NCI-H2171 (cell line): Measurements from ENCODE around the gene KRTAP12-1.
"Not testable (repeated sequence)": the region's sequence is repeated elsewhere in the genome, so short reads cannot be mapped to it uniquely, and the experiment has no call there.

Experiments
- DNase-seq: peaks from one replicate; lab custom pipeline; 2025; lab: John Stamatoyannopoulos, UW

The KRTAP12-1 gene

GRCh38 chr21:44697811-44698734 lies 16.1 kb upstream of the KRTAP12-1 start:
- no peak for DNase-seq

GRCh38 chr21:44697172-44697810 lies 15.3 kb upstream of the KRTAP12-1 start, which contains the start of gene KRTAP10-12:
Gene KRTAP10-12 (plus strand): TSS chr21:44697172. CDS start chr21:44697202, 30 bp downstream.
- DNase-seq, result not testable (repeated sequence)

GRCh38 chr21:44696572-44696971 lies 14.6 kb upstream of the KRTAP12-1 start:
- no peak for DNase-seq

- no peak for DNase-seq
Observed at GRCh38 chr21:44695641-44696040, 13.7 kb upstream of the KRTAP12-1 start.

- no peak for DNase-seq
Observed at GRCh38 chr21:44695184-44695583, 13.2 kb upstream of the KRTAP12-1 start.

- DNase-seq, result no peak
Observed at GRCh38 chr21:44694776-44695175, 12.8 kb upstream of the KRTAP12-1 start.

- DNase-seq, result no peak
Observed at GRCh38 chr21:44692798-44693512, 11.0 kb upstream of the KRTAP12-1 start.

GRCh38 chr21:44691686-44692085 lies 9.7 kb upstream of the KRTAP12-1 start:
- DNase-seq, result no peak

GRCh38 chr21:44689740-44690139 lies 7.8 kb upstream of the KRTAP12-1 start:
- not testable (repeated sequence) for DNase-seq

- DNase-seq, result peak; percentile 61
Observed at GRCh38 chr21:44687671-44688070, 5.7 kb upstream of the KRTAP12-1 start.

GRCh38 chr21:44686843-44687561 lies 5.0 kb upstream of the KRTAP12-1 start:
- DNase-seq, result no peak

GRCh38 chr21:44686000-44686781 lies 4.2 kb upstream of the KRTAP12-1 start:
- DNase-seq, result no peak

- not testable (repeated sequence) for DNase-seq
Observed at GRCh38 chr21:44685050-44685449, 3.1 kb upstream of the KRTAP12-1 start.

GRCh38 chr21:44684483-44684882 lies 2.5 kb upstream of the KRTAP12-1 start:
- no peak for DNase-seq

GRCh38 chr21:44684077-44684476 lies 2.1 kb upstream of the KRTAP12-1 start:
- no peak for DNase-seq

GRCh38 chr21:44682580-44683151 lies 703 bp upstream of the KRTAP12-1 start:
- no peak for DNase-seq

GRCh38 chr21:44681152-44681551 lies 811 bp downstream of the KRTAP12-1 start:
- no peak for DNase-seq

GRCh38 chr21:44677881-44678280 lies 4.1 kb downstream of the KRTAP12-1 start:
- DNase-seq, result no peak

- DNase-seq, result no peak
Observed at GRCh38 chr21:44671911-44672310, 10.1 kb downstream of the KRTAP12-1 start.

GRCh38 chr21:44670642-44671432 lies 11.1 kb downstream of the KRTAP12-1 start:
- no peak for DNase-seq
